Measurements from ENCODE around the gene PLD1. TPM values are rescaled to one million over a fixed set of nuclear protein-coding genes. Genes with fewer than 3 reads are reported as not detected.

Gene PLD1
- total RNA-seq, 4 donors from 2014 or later: 7.0 to 17.1 (median 13.6) TPM

DNA sequence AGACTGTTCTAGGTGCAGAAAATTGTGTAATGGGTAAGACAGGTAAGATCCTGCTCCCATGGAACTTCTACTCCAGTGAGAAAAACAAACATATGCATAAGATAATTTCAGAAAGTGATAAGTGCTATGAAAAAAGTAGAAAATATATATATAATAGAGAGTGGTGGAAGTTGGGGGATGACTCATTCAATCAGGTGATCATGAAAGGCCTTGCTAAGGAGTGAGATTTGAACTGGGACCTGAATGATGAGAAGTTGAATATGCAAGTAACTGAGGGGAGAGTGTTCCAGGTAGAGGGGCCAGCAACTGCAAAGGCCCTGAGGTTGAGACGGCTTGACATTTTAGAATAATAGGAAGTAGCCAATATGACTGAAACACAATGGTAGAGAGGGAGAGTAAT lies 257.8 kb downstream of the PLD1 start:
- TF ChIP-seq POLR2AphosphoS5 (IDR thresholded peaks at IDR 0.05): no peak
- TF ChIP-seq, protein P1, sequence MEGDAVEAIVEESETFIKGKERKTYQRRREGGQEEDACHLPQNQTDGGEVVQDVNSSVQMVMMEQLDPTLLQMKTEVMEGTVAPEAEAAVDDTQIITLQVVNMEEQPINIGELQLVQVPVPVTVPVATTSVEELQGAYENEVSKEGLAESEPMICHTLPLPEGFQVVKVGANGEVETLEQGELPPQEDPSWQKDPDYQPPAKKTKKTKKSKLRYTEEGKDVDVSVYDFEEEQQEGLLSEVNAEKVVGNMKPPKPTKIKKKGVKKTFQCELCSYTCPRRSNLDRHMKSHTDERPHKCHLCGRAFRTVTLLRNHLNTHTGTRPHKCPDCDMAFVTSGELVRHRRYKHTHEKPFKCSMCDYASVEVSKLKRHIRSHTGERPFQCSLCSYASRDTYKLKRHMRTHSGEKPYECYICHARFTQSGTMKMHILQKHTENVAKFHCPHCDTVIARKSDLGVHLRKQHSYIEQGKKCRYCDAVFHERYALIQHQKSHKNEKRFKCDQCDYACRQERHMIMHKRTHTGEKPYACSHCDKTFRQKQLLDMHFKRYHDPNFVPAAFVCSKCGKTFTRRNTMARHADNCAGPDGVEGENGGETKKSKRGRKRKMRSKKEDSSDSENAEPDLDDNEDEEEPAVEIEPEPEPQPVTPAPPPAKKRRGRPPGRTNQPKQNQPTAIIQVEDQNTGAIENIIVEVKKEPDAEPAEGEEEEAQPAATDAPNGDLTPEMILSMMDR (IDR thresholded peaks at IDR 0.05): no peak
- no peak for TF ChIP-seq EP300 (IDR thresholded peaks at IDR 0.05)
- TF ChIP-seq POLR2A (IDR thresholded peaks at IDR 0.05): no peak
- H3K27me3 ChIP-seq: no peaks in the 10 kb centered on the region
- WGBS, 2 donors (ENCODE audit: low coverage in 1 of 2): 92 to 100% methylated on average over 1 of the region's 1 CpG
- no peak overlapping the region for H3K27ac ChIP-seq
- H3K9me3 ChIP-seq: no peaks in the 10 kb centered on the region
- no peaks in the 10 kb centered on the region for H3K36me3 ChIP-seq
- no peaks in the 10 kb centered on the region for H3K4me1 ChIP-seq
- no peak for ATAC-seq
- H3K4me3 ChIP-seq: no peak overlapping the region

DNA sequence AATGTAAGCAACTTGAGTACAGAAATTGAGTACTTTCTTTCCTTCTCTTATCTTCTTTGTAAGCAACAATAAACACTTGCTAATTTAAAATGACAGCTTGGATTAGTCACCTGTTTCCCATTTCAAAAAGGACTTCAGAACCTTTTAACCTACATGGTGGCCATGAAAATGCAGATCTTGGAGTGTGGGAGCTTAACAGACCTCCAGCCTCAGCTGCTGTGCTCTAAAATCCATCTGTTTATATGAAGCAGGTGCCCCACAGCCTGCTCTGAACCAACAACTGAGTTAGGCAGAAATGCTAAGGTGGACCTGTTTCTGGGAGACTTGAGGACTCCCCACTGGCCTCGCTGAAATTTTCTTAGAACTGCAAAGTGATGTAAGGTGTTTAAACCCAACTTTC lies 259.0 kb downstream of the PLD1 start:
- WGBS, 2 donors (ENCODE audit: low coverage in 1 of 2): 60 to 83% methylated on average over 1 of the region's 1 CpG
- Histone ChIP-seq H3K4me1 (no peaks in the 10 kb centered on the region), H3K27me3 (no peaks in the 10 kb centered on the region), H3K27ac (no peak overlapping the region), H3K9me3 (no peaks in the 10 kb centered on the region), H3K4me3 (no peak overlapping the region), H3K36me3 (no peaks in the 10 kb centered on the region)
- TF ChIP-seq, protein P1 (IDR thresholded peaks at IDR 0.05): no peak
- ATAC-seq: no peak

Other genes with a start within 250 kb of the PLD1 start
- gene TMEM212, start 32.9 kb upstream of the PLD1 start, total RNA-seq: not detected
- gene FNDC3B, start 229.1 kb upstream of the PLD1 start, total RNA-seq: 10 to 100 TPM; 53.1 to 97.2 (median 70.8) TPM

All from gastroesophageal sphincter (tissue), 4 donors.